Osteoblast (primary cell): ENCODE data around the gene SPATA17. TPM values are rescaled to one million over a fixed set of nuclear protein-coding genes. Genes with fewer than 3 reads are reported as not detected.

Source experiments
- DNase-seq: peaks from one replicate; pipeline ENCODE4 v3.0.0; 2011; ENCODE audit warnings: low spot score, mixed read lengths; ENCODE audit not compliant: insufficient read length; ENCODE audit errors: missing footprints
- H2AFZ ChIP-seq: 2 replicates; pipeline ENCODE4 v1.6.0; 2011; ENCODE audit warnings: mild to moderate bottlenecking, low read length
- H3K27ac ChIP-seq: 2 replicates; pipeline ENCODE4 v1.5.1; 2011; ENCODE audit warnings: mild to moderate bottlenecking, low read depth, low read length, moderate library complexity
- H3K27me3 ChIP-seq: 2 replicates; pipeline ENCODE4 v1.6.0; 2012; ENCODE audit warnings: mild to moderate bottlenecking, control low read depth, inconsistent platforms, low read length, moderate library complexity; ENCODE audit not compliant: insufficient read depth
- H3K36me3 ChIP-seq: 2 replicates; pipeline ENCODE4 v1.5.1; 2011; ENCODE audit warnings: mild to moderate bottlenecking, low read length, control low read depth, moderate library complexity; ENCODE audit not compliant: insufficient read depth
- H3K4me1 ChIP-seq: 2 replicates; pipeline ENCODE4 v1.5.1; 2011; ENCODE audit warnings: mild to moderate bottlenecking, low read length, control low read depth, moderate library complexity; ENCODE audit not compliant: insufficient read depth
- H3K4me2 ChIP-seq: 2 replicates; pipeline ENCODE4 v1.6.0; 2011; ENCODE audit warnings: mild to moderate bottlenecking, low read length; ENCODE audit not compliant: insufficient read depth
- H3K4me3 ChIP-seq: fragments of 200-600 bp; sonication (generic); 3 replicates; pipeline ENCODE4 v1.5.1; 2012; ENCODE audit warnings: mild to moderate bottlenecking, low read length, inconsistent platforms; ENCODE audit not compliant: insufficient read depth
- H3K79me2 ChIP-seq: 2 replicates; pipeline ENCODE4 v1.6.0; 2012; ENCODE audit warnings: mild to moderate bottlenecking, low read length, control low read depth, inconsistent platforms; ENCODE audit not compliant: insufficient read depth
- H3K9me3 ChIP-seq: 2 replicates; pipeline ENCODE4 v1.5.1; 2011; ENCODE audit warnings: low read depth, low read length, control low read depth
- H4K20me1 ChIP-seq: 2 replicates; pipeline ENCODE4 v1.6.0; 2012; ENCODE audit warnings: mild to moderate bottlenecking, low read length, control low read depth; ENCODE audit not compliant: insufficient read depth
- CTCF ChIP-seq: IDR thresholded peaks from 2 replicates; pipeline ENCODE4 v1.5.1; 2011; ENCODE audit warnings: mild to moderate bottlenecking, low read depth, low read length, moderate library complexity; ENCODE audit errors: extremely low read depth
- total RNA-seq: library from RNA; depleted of rRNA; stranded (reverse); fragments of >200 nt; gene quantifications from 2 replicates; pipeline ENCODE4 v1.2.3, GENCODE V29; 2012

Gene SPATA17
- total RNA-seq, 1 donor: 0.36 TPM

- Histone ChIP-seq H3K36me3 (peaks cover 10% of the 10 kb centered on the region), H3K27ac (no peak overlapping the region), H3K9me3 (no peaks in the 10 kb centered on the region), H3K79me2 (peaks cover 14% of the 10 kb centered on the region), H3K4me1 (no peaks in the 10 kb centered on the region), H4K20me1 (peaks cover 2% of the 10 kb centered on the region), H2AFZ (no peak overlapping the region), H3K4me3 (no peak overlapping the region), H3K4me2 (no peak overlapping the region), H3K27me3 (no peaks in the 10 kb centered on the region)
- no peak for DNase-seq
- TF ChIP-seq CTCF: no peak
Measured at GRCh38 chr1:217614200-217614712, 16.9 kb upstream of the SPATA17 start.

- H4K20me1 ChIP-seq: peaks cover 5% of the 10 kb centered on the region
- H3K27me3 ChIP-seq: no peaks in the 10 kb centered on the region
- H3K27ac ChIP-seq: no peak overlapping the region
- peaks cover 28% of the 10 kb centered on the region for H3K79me2 ChIP-seq
- no peak overlapping the region for H3K4me2 ChIP-seq
- no peaks in the 10 kb centered on the region for H3K4me1 ChIP-seq
- TF ChIP-seq CTCF: no peak
- H2AFZ ChIP-seq: no peak overlapping the region
- peaks cover 16% of the 10 kb centered on the region for H3K36me3 ChIP-seq
- no peak overlapping the region for H3K4me3 ChIP-seq
- H3K9me3 ChIP-seq: no peaks in the 10 kb centered on the region
- DNase-seq: no peak
Measured at GRCh38 chr1:217617126-217617525, 14.0 kb upstream of the SPATA17 start.

GRCh38 chr1:217620814-217621213 is 10.3 kb upstream of the SPATA17 start:
- Histone ChIP-seq H3K9me3 (no peaks in the 10 kb centered on the region), H4K20me1 (peaks cover 5% of the 10 kb centered on the region), H3K27me3 (no peaks in the 10 kb centered on the region), H2AFZ (no peak overlapping the region), H3K4me2 (no peak overlapping the region), H3K79me2 (peaks cover 63% of the 10 kb centered on the region), H3K27ac (no peak overlapping the region), H3K4me1 (no peaks in the 10 kb centered on the region), H3K36me3 (peaks cover 16% of the 10 kb centered on the region), H3K4me3 (no peak overlapping the region)
- TF ChIP-seq CTCF: no peak
- DNase-seq: no peak

- Histone ChIP-seq H3K36me3 (peaks cover 16% of the 10 kb centered on the region), H3K79me2 (peaks cover 67% of the 10 kb centered on the region), H3K27me3 (no peaks in the 10 kb centered on the region), H3K4me1 (no peaks in the 10 kb centered on the region), H3K27ac (no peak overlapping the region), H3K9me3 (no peaks in the 10 kb centered on the region), H2AFZ (no peak overlapping the region), H3K4me3 (no peak overlapping the region), H4K20me1 (peaks cover 3% of the 10 kb centered on the region), H3K4me2 (no peak overlapping the region)
- TF ChIP-seq CTCF: no peak
- DNase-seq: no peak
Measured at GRCh38 chr1:217622042-217622441, 9.1 kb upstream of the SPATA17 start.
